IPS-20b (cell line): ENCODE measurements around the gene SYNDIG1.

Source experiments
- H3K27ac ChIP-seq: one replicate; pipeline ENCODE4 v1.5.1; 2013; ENCODE audit warnings: low read length
- H3K27me3 ChIP-seq: 2 replicates; pipeline ENCODE4 v1.6.1; 2013; ENCODE audit warnings: mild to moderate bottlenecking, low read length, inconsistent platforms; ENCODE audit not compliant: insufficient read depth
- H3K36me3 ChIP-seq: 2 replicates; pipeline ENCODE4 v1.6.1; 2013; ENCODE audit warnings: low read depth, mild to moderate bottlenecking, inconsistent platforms, low read length, moderate library complexity; ENCODE audit not compliant: insufficient read depth
- H3K4me1 ChIP-seq: 2 replicates; pipeline ENCODE4 v1.6.1; 2013; ENCODE audit warnings: mild to moderate bottlenecking, control low read depth, inconsistent platforms, low read length, moderate library complexity; ENCODE audit not compliant: insufficient read depth
- H3K4me3 ChIP-seq: 2 replicates; pipeline ENCODE4 v1.5.1; 2013; ENCODE audit warnings: mild to moderate bottlenecking, low read length, inconsistent platforms
- H3K9ac ChIP-seq: 2 replicates; pipeline ENCODE4 v1.6.1; 2013; ENCODE audit warnings: low read depth, mild to moderate bottlenecking, inconsistent platforms, low read length, moderate library complexity
- H3K9me3 ChIP-seq: 2 replicates; pipeline ENCODE4 v1.6.1; 2013; ENCODE audit warnings: mild to moderate bottlenecking, low read depth, low read length, inconsistent platforms; ENCODE audit not compliant: insufficient read depth

Gene SYNDIG1

GRCh38 chr20:24469116-24469893, at the start of gene SYNDIG1:
TSS of gene SYNDIG1 (plus strand) at chr20:24469629. CDS start at chr20:24543098, 73,469 bp downstream.
- Histone ChIP-seq H3K9me3 (no peaks in the 10 kb centered on the region), H3K36me3 (no peaks in the 10 kb centered on the region), H3K4me1 (peaks cover 21% of the 10 kb centered on the region), H3K27ac (no peak within 1 kb of the TSS), H3K9ac (peak within 1 kb of the TSS; percentile 72; the same call in 1 of the 2 replicates), H3K27me3 (peaks cover 93% of the 10 kb centered on the region), H3K4me3 (peak within 1 kb of the TSS; percentile 76)

- H3K4me3 ChIP-seq, result no peak overlapping the region
Observed at GRCh38 chr20:24419786-24420185, 49.6 kb upstream of the SYNDIG1 start.

GRCh38 chr20:24420567-24420966, 48.9 kb upstream of the SYNDIG1 start:
- peaks cover 21% of the 10 kb centered on the region for H3K4me1 ChIP-seq
- H3K36me3 ChIP-seq, result no peaks in the 10 kb centered on the region
- H3K27me3 ChIP-seq, result no peaks in the 10 kb centered on the region
- no peak overlapping the region for H3K27ac ChIP-seq
- H3K4me3 ChIP-seq, result no peak overlapping the region
- no peak overlapping the region for H3K9ac ChIP-seq
- H3K9me3 ChIP-seq, result peaks cover 9% of the 10 kb centered on the region

More at GRCh38 chr20:24419786-24420185, 49.6 kb upstream of the SYNDIG1 start:
- H3K9me3 ChIP-seq, result peaks cover 16% of the 10 kb centered on the region
- peaks cover 14% of the 10 kb centered on the region for H3K4me1 ChIP-seq
- H3K9ac ChIP-seq, result no peak overlapping the region
- no peaks in the 10 kb centered on the region for H3K27me3 ChIP-seq
- no peak overlapping the region for H3K27ac ChIP-seq
- no peaks in the 10 kb centered on the region for H3K36me3 ChIP-seq

GRCh38 chr20:24421071-24421470, 48.4 kb upstream of the SYNDIG1 start:
- no peak overlapping the region for H3K27ac ChIP-seq
- peaks cover 4% of the 10 kb centered on the region for H3K9me3 ChIP-seq
- no peaks in the 10 kb centered on the region for H3K36me3 ChIP-seq
- H3K4me1 ChIP-seq, result peaks cover 26% of the 10 kb centered on the region
- H3K9ac ChIP-seq, result no peak overlapping the region
- no peak overlapping the region for H3K4me3 ChIP-seq
- H3K27me3 ChIP-seq, result no peaks in the 10 kb centered on the region

- no peak overlapping the region for H3K4me3 ChIP-seq
- H3K4me1 ChIP-seq, result peaks cover 31% of the 10 kb centered on the region
- H3K9me3 ChIP-seq, result no peaks in the 10 kb centered on the region; the same call in 1 of the 2 replicates
- no peak overlapping the region for H3K27ac ChIP-seq
- no peak overlapping the region for H3K9ac ChIP-seq
- no peaks in the 10 kb centered on the region for H3K36me3 ChIP-seq
- H3K27me3 ChIP-seq, result no peaks in the 10 kb centered on the region
Observed at GRCh38 chr20:24422091-24422760, 47.2 kb upstream of the SYNDIG1 start.

- H3K27ac ChIP-seq, result no peak overlapping the region
- H3K27me3 ChIP-seq, result no peaks in the 10 kb centered on the region
- peak overlapping the region; percentile 26; the same call in 1 of the 2 replicates for H3K9ac ChIP-seq
- H3K36me3 ChIP-seq, result no peaks in the 10 kb centered on the region
- no peaks in the 10 kb centered on the region for H3K9me3 ChIP-seq
- H3K4me3 ChIP-seq, result peak overlapping the region; percentile 31; the same call in 1 of the 2 replicates
- peaks cover 31% of the 10 kb centered on the region for H3K4me1 ChIP-seq
Observed at GRCh38 chr20:24423390-24424313, 45.8 kb upstream of the SYNDIG1 start.

GRCh38 chr20:24425523-24426135, 43.8 kb upstream of the SYNDIG1 start:
- Histone ChIP-seq H3K27me3 (no peaks in the 10 kb centered on the region), H3K4me1 (peaks cover 31% of the 10 kb centered on the region), H3K4me3 (peak overlapping the region; percentile 47; the same call in 1 of the 2 replicates), H3K27ac (no peak overlapping the region), H3K9me3 (no peaks in the 10 kb centered on the region), H3K36me3 (no peaks in the 10 kb centered on the region), H3K9ac (peak overlapping the region; percentile 36; the same call in 1 of the 2 replicates)

- Histone ChIP-seq H3K27ac (no peak overlapping the region), H3K9ac (no peak overlapping the region), H3K9me3 (no peaks in the 10 kb centered on the region), H3K27me3 (no peaks in the 10 kb centered on the region), H3K36me3 (no peaks in the 10 kb centered on the region), H3K4me3 (no peak overlapping the region), H3K4me1 (peaks cover 7% of the 10 kb centered on the region; the same call in 1 of the 2 replicates)
Observed at GRCh38 chr20:24431279-24432045, 38.0 kb upstream of the SYNDIG1 start.

GRCh38 chr20:24432046-24432442, 37.4 kb upstream of the SYNDIG1 start:
- Histone ChIP-seq H3K4me1 (peaks cover 6% of the 10 kb centered on the region; the same call in 1 of the 2 replicates), H3K9me3 (no peaks in the 10 kb centered on the region), H3K36me3 (no peaks in the 10 kb centered on the region), H3K4me3 (no peak overlapping the region), H3K9ac (no peak overlapping the region; the same call in 1 of the 2 replicates), H3K27me3 (no peaks in the 10 kb centered on the region), H3K27ac (no peak overlapping the region)

- Histone ChIP-seq H3K4me1 (peaks cover 6% of the 10 kb centered on the region; the same call in 1 of the 2 replicates), H3K9me3 (no peaks in the 10 kb centered on the region), H3K27me3 (no peaks in the 10 kb centered on the region), H3K36me3 (no peaks in the 10 kb centered on the region), H3K27ac (no peak overlapping the region), H3K4me3 (no peak overlapping the region), H3K9ac (no peak overlapping the region)
Observed at GRCh38 chr20:24436160-24436559, 33.3 kb upstream of the SYNDIG1 start.
